Transverse colon (tissue), 4 donors: ENCODE data around the gene CSNK1D.

Experiments used
- CTCF ChIP-seq, 5 experiments: fragments of 200-600 bp in 3 of 5; fragments of 450-650 bp in 2 of 5; sonication (generic) in 3 of 5; IDR thresholded peaks; 1 replicate in 2 of 5; 2 replicates in 3 of 5; pipeline ENCODE4 v1.5.1; 2016 to 2017; ENCODE audit warnings: antibody characterized with exemption in 5 of 5, inconsistent platforms in 3 of 5, mild to moderate bottlenecking in 2 of 5, moderate library complexity in 1 of 5
- EP300 ChIP-seq: sonication (generic); formaldehyde crosslinking; IDR thresholded peaks from one replicate; pipeline ENCODE4 v1.6.1; 2017; ENCODE audit warnings: antibody characterized with exemption, low read depth
- POLR2AphosphoS5 ChIP-seq, 3 donors: sonication (generic); formaldehyde crosslinking; IDR thresholded peaks; one replicate each; pipeline ENCODE4 v1.6.1; 2016; ENCODE audit warnings: antibody characterized with exemption in 3 of 3

- no peak for TF ChIP-seq CTCF (IDR thresholded peaks at IDR 0.05)
- TF ChIP-seq POLR2AphosphoS5 (IDR thresholded peaks at IDR 0.05) = no peak
- TF ChIP-seq EP300 = no peak
Observed at GRCh38 chr17:82278308-82278707, 4.8 kb upstream of the CSNK1D start.
